ENCODE results near the gene OLFM1.

GRCh38 chr9:135082536-135082935, 4.9 kb upstream of the OLFM1 start:
- TF ChIP-seq CTCF (IDR thresholded peaks at IDR 0.05) = no peak
- no peak for TF ChIP-seq POLR2AphosphoS5 (IDR thresholded peaks at IDR 0.05)

Measured in esophagus muscularis mucosa (tissue), 3 donors.